NCI-H2029 treated with DMSO at 0.1 percent for 48 hours (cell line): ENCODE results near the gene CUL9.

Experiments
- DNase-seq: peaks from one replicate; lab custom pipeline; 2025; lab: John Stamatoyannopoulos, UW

CUL9 gene

GRCh38 chr6:43200541-43200940 lies 18.5 kb downstream of the CUL9 start:
- no peak for DNase-seq

DNA sequence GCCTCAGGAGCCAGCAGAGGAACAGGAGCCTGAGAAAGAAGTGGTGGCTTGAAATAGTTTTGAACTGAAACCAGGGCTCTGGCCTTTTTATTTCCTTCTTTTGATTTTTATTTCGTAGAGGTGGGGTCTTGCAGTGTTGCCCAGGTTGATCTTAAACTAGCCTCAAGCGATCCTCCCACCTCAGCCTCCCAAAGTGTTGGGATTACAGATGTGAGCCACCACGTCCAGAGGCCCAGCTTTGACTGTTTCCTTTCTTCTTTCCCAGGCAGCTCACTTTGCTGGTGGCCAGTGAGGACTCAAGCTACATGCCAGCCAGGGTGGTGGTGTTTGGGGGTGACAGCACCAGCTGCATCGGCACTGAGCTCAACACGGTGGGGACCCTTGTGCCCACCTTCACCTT lies 20.5 kb downstream of the CUL9 start:
- DNase-seq, result no peak

DNA sequence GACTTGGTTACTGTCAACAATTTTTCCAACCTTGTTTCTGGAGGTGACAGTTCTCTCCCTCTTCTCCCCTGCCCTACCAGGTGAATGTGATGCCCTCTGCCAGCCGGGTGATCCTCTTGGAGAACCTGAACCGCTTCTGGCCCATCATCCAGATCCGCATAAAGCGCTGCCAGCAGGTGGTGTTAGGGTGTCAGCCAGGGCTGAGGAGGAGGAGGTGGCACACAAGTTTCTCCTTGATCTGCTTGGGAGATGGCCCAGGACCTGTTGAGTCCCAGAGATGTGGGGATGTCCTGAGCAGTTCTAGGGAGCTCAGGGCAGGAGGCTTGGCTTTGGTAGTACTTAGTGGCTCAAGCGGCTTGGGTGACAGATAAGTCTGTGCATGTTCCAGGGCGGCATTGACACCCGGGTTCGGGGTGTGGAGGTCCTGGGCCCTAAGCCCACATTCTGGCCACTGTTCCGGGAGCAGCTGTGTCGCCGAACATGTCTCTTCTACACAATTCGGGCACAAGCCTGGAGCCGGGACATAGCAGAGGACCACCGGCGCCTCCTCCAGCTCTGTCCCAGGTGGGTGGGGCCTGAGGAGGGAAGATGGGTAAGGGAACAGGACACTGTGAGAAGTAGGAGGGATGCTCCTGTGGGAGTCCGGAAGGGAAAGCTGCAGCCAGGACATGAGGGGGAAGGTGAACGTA lies 21.2 kb downstream of the CUL9 start:
- no peak for DNase-seq

DNA sequence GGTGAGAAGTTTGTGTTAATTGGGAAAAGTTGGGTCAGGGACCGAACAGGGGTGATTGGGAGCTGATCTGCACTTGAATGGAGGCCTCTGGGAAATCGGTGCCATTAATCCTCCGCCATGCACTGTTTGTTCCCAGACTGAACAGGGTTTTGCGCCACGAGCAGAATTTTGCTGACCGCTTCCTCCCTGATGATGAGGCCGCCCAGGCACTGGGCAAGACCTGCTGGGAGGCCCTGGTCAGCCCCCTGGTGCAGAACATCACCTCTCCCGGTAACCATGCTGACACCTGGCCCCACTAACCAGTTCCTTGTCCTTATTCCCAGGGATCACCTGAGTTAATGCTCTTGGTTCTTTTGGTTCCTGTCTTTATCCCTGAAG lies 21.7 kb downstream of the CUL9 start:
- DNase-seq, result no peak

GRCh38 chr6:43204271-43205105 lies 22.5 kb downstream of the CUL9 start:
- no peak for DNase-seq

DNA sequence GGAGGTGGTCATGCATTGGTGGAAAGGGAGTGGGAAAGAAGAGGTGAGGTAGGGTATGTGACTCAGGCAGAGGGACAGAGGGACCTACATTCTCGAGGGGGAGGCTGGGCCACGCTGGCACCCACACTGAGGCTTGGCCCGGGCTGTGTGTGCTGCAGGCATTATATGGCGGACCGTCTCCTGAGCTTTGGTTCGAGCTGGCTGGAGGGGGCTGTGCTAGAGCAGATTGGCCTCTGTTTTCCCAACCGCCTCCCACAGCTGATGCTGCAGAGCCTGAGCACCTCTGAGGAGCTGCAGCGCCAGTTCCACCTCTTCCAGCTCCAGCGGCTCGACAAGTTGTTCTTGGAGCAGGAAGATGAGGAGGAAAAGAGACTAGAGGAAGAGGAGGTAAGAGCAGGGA lies 23.9 kb downstream of the CUL9 start:
- no peak for DNase-seq

DNA sequence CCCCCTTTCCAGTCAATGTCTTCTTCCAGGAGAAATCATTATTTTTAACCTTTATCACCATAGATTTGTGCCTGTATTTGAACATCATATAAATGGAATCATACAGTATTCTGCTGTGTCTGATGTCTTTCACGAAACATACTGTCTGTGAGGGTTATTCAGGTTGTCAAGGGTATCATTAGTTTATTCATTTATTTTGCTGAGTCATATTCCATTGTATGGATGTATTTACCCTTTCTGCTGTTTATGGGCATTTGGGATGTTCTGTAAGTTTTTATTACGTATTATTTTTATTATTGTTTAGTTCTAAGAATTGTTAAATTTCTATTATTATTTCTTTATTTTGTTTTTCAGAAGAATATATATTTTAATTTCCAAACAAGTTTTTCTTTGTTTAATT lies 25.3 kb downstream of the CUL9 start:
- DNase-seq, result no peak

- DNase-seq, result no peak
Measured at GRCh38 chr6:43211955-43212354, 30.0 kb downstream of the CUL9 start.

- DNase-seq, result no peak
Measured at GRCh38 chr6:43213431-43213830, 31.4 kb downstream of the CUL9 start.

DNA sequence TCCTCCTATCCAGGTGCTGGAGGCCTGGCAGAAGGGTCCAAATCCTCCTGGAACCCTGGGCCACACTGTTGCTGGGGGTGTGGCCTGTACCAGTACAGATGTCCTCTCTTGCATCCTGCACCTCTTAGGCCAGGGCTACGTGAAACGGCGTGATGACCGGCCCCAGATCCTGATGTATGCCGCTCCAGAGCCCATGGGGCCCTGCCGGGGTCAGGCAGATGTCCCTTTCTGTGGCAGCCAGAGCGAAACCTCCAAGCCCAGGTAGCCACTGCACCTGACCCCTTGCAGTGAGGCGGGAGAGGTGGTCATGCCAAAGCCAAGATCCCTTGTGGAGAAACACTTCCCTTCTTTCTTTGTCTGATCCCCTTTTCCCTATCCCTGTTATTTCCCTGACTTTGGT lies 33.1 kb downstream of the CUL9 start:
- no peak for DNase-seq

DNA sequence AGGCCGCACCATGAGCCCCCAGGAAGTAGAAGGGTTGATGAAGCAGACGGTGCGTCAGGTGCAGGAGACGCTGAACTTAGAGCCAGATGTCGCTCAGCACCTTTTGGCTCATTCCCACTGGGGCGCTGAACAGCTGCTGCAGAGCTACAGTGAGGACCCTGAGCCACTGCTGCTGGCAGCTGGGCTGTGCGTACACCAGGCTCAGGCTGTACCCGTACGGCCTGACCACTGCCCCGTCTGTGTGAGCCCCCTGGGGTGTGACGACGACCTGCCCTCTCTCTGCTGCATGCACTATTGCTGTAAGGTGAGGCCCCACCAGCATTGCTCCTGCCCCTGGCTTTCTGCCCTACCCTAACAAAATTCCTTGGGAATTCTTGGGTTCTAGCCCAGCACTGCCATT lies 34.2 kb downstream of the CUL9 start:
- DNase-seq, result no peak

DNA sequence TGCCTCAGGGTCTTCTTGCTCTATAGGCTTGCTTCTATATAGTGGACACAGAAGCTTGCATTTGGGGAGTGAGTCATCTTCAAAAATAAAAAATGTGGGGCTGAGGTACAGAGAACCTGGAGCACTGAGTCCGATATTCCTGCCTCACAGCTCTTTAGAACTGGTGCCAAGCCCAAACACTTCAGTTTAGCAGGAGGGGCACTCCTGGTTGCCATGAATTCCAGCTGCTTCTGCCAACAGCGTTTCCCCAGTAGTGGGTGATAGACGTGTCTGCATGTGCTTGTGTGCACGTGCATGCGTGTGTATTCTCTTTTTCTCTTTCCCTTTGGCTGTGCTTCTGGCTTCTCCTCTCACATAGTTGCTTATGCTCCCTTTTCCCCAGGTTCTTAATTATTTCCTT lies 35.4 kb downstream of the CUL9 start:
- peak; percentile 87 for DNase-seq

DNA sequence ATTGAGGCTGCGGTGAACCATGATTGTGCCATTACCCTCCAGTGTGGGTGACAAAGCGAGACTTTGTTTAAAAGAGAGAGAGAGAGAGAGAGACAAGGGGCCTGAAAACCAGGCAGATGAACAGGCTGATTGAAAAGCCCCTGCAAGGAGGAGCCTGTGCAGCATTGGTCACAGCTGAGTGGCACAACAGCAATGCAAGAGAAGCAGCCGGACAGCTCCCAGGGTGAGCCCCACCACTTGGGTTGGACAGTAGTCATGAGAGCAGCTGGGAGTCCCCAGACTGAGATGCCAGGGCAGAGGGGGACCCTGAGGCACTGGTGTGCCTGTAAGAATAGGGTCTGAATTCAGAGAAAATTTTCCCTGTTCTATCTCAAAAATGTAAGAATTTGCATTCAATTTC lies 37.1 kb downstream of the CUL9 start:
- DNase-seq, result no peak

DNA sequence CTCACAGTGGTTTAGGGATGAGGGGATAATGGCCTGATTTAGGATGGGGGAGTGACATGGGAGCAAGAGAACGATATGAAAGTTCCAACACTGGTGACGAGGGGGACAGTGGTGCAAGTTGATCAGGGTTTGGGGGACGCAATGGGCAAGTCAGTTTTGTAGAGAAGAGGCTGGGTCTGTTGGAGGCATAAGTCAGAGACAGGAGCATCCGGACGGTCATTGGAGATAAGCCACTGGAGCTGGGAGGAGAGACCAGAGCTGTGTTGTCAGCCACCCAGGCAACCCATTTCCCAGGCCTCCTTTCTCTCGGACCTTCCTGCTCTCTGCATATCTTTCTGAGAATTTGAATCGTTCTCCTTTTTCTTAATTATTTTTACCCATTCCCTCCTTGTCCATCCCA lies 37.8 kb downstream of the CUL9 start:
- DNase-seq, result no peak

DNA sequence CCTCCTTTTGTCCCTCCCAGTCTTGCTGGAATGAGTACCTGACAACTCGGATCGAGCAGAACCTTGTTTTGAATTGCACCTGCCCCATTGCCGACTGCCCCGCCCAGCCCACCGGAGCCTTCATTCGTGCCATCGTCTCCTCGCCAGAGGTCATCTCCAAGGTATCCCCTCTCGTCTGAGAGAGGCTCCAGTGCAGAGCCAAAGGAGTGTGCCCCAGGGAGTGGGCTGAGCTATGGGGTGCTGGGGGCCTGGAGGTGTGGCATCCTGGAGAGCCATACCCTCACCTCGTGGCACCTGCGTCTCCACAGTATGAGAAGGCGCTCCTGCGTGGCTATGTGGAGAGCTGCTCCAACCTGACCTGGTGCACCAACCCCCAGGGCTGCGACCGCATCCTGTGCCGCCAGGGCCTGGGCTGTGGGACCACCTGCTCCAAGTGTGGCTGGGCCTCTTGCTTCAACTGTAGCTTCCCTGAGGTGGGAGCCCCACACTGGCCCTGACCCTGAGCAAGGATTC lies 38.5 kb downstream of the CUL9 start:
- DNase-seq, result no peak

- DNase-seq, result no peak
Measured at GRCh38 chr6:43221046-43221972, 39.3 kb downstream of the CUL9 start.

- DNase-seq, result no peak
Measured at GRCh38 chr6:43222418-43223059, 40.5 kb downstream of the CUL9 start.

DNA sequence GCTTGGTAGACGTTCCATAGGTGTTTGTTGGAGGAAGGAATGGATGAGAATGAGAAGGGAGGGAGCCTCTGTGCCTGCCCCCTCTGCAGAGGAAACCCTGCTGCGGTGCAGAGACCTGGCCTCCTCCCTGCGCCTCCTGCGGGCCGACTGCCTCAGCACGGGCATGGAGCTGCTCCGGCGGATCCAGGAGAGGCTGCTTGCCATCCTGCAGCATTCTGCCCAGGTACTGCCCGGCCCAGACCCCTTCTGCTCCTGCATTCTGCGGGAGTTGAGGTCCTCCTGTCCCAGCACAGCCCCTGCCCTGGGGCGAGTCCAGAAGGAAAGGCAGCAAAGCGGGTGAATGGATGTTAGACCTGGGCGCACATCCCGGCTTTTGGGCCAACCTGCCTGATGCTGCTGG lies 41.2 kb downstream of the CUL9 start:
- no peak for DNase-seq

GRCh38 chr6:43226192-43226851 lies 44.3 kb downstream of the CUL9 start:
- DNase-seq, result no peak

- no peak for DNase-seq
Measured at GRCh38 chr6:43228951-43229802, 47.2 kb downstream of the CUL9 start, which contains the start of gene DNPH1. DNPH1 (minus strand) TSS chr6:43229481; CDS start chr6:43229456, 25 bp downstream.
